ENCODE data around the gene SNX24.

SNX24 gene

GRCh38 chr5:123036391-123037103 is 191.1 kb downstream of the SNX24 start, which contains the start of gene PPIC:
Gene PPIC (minus strand): TSS chr5:123036725. CDS start chr5:123036625, 100 bp downstream.
- Histone ChIP-seq H3K4me2 (peak within 1 kb of the TSS; percentile 86 to 100 (median 98)), H3K4me3 (peak within 1 kb of the TSS; percentile 72 to 92 (median 76)), H3K27ac (peak within 1 kb of the TSS in 5 of 11 experiments; percentile 15 to 50 (median 37); a peak in 9 of 22 replicates), H3K36me3 (no peaks in the 10 kb centered on the region), H3K27me3 (peaks cover 32 to 72% (median 60%) of the 10 kb centered on the region in 11 experiments), H3K4me1 (peaks cover 11 to 26% (median 22%) of the 10 kb centered on the region in 10 experiments; a peak in 19 of 20 replicates), H3K9me3 (replicated peaks in 1 of 11) (no peaks in the 10 kb centered on the region), H3K9ac (peak within 1 kb of the TSS; percentile 50 to 79 (median 71)), H4K20me1 (peaks cover 0 to 24% (median 0%) of the 10 kb centered on the region in 11 experiments; a peak in 7 of 22 replicates)
- TF ChIP-seq Cebpa-rat (IDR thresholded peaks at IDR 0.05), result no peak

DNA sequence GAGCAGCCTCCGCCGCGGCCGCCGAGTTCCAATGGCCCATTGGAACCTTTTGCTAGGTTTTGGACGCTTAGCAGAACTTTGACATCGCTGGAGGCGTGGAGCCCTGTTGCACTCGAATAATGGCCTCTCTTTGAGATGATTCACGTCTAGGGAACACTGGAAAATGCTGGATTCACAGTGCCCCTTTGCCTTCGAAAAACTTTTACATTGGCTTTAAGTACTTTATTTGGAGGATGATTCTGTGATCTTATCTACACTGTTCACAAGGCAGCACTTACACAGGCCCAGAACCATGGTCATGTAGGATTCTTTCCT is 191.6 kb downstream of the SNX24 start:
- H3K27ac ChIP-seq, result no peak overlapping the region; a peak in 1 of 22 replicates
- no peaks in the 10 kb centered on the region for H3K9me3 ChIP-seq (replicated peaks in 1 of 11)
- peaks cover 11 to 26% (median 22%) of the 10 kb centered on the region in 10 experiments; a peak in 19 of 20 replicates for H3K4me1 ChIP-seq
- peaks cover 0 to 24% (median 0%) of the 10 kb centered on the region in 11 experiments; a peak in 7 of 22 replicates for H4K20me1 ChIP-seq
- peaks cover 32 to 72% (median 60%) of the 10 kb centered on the region in 11 experiments for H3K27me3 ChIP-seq
- no peak for TF ChIP-seq Cebpa-rat (IDR thresholded peaks at IDR 0.05)
- H3K36me3 ChIP-seq, result no peaks in the 10 kb centered on the region
- H3K4me3 ChIP-seq, result peak overlapping the region; percentile 72 to 92 (median 76)
- peak overlapping the region; percentile 50 to 79 (median 71); a peak in 20 of 22 replicates for H3K9ac ChIP-seq
- H3K4me2 ChIP-seq, result peak overlapping the region; percentile 86 to 100 (median 98)

DNA sequence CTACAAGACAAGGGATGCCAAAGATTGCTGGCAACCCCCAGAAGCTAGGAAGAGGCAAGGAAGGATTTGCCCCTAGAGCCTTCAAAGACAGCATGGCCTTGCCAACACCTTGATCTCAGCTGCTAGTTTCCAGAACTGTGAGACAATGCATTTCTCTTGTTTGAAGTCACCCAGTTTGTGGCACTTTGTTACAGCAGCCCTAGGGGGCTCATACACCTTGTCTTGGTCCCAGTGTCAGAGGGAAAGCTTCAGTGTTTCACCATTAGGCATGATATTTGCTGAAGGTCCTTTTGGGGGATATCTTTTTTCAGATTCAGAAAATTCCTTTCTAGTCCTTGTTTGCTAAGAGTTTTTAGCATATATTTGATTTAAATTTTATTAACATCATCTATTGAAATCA is 194.3 kb downstream of the SNX24 start:
- Histone ChIP-seq H4K20me1 (peaks cover 0 to 9% (median 0%) of the 10 kb centered on the region in 11 experiments; a peak in 6 of 22 replicates), H3K9ac (no peak overlapping the region), H3K4me1 (peaks cover 11 to 20% (median 15%) of the 10 kb centered on the region in 10 experiments; a peak in 19 of 20 replicates), H3K27ac (no peak overlapping the region), H3K4me3 (no peak overlapping the region), H3K4me2 (no peak overlapping the region), H3K27me3 (peaks cover 26 to 58% (median 50%) of the 10 kb centered on the region in 11 experiments), H3K36me3 (no peaks in the 10 kb centered on the region), H3K9me3 (replicated peaks in 1 of 11) (no peaks in the 10 kb centered on the region)
- TF ChIP-seq Cebpa-rat (IDR thresholded peaks at IDR 0.05), result no peak

DNA sequence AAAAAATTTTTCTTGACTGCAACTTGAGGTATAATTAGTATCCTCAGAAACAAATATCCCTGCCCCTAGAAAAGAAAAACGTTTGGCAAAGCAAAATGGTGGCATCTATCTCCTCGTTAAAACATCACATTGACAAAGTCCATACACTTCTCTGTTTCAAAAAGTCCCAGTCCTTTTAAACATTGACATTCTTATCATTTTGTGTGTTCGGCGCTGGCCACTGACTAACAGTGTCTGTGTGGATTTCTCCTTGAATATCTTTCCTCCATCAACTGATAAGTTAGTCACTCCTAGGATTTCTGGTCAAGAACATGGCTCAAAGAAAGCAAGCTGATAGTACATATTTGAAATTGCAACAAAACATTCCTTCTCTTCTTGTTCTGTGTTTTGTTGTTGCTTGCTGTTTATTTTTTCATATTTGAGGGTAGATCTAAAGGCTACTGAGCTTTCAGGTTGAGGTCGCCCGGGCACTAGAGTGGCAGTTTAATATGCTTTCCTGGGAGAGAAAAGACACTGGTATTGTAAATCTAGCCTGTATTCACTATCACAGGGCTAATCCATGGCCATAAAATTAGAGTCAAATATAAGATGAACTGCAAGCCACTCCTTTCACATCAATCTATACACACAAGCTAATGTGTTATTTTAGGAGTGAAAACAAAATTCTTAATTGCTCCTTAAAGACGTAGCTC is 199.7 kb downstream of the SNX24 start:
- Histone ChIP-seq H3K27me3 (peaks cover 0 to 4% (median 0%) of the 10 kb centered on the region in 11 experiments; a peak in 2 of 22 replicates), H3K27ac (no peak overlapping the region), H3K4me1 (no peaks in the 10 kb centered on the region), H4K20me1 (no peaks in the 10 kb centered on the region), H3K9me3 (replicated peaks in 1 of 11) (no peaks in the 10 kb centered on the region), H3K9ac (no peak overlapping the region), H3K4me3 (no peak overlapping the region), H3K36me3 (no peaks in the 10 kb centered on the region), H3K4me2 (no peak overlapping the region)
- TF ChIP-seq Cebpa-rat (IDR thresholded peaks at IDR 0.05), result no peak

DNA sequence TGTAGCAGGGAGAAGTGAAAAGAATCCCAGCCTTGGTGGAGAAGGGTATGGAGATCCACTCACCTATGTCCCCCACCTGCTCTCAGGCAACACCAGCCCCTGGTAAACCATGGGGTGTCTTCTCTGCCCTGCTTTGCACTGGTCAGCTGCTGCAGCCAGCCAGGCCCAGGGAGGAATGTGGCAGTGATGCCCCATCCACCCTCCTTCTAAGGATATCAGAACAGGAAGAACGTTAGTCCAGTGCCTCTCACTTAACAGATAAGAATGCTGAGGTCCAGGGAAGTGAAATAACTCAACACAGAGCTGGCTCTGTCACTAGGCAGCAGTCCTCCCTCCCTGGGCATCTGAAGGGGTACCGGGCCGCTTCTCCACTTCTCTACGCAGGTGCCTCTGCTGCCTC is 200.8 kb downstream of the SNX24 start:
- Histone ChIP-seq H3K9me3 (replicated peaks in 1 of 11) (peaks cover 0 to 4% (median 0%) of the 10 kb centered on the region in 11 experiments; a peak in 6 of 22 replicates), H3K36me3 (no peaks in the 10 kb centered on the region), H3K4me3 (no peak overlapping the region), H3K4me2 (no peak overlapping the region), H3K27me3 (no peaks in the 10 kb centered on the region), H3K9ac (no peak overlapping the region), H3K4me1 (no peaks in the 10 kb centered on the region), H4K20me1 (no peaks in the 10 kb centered on the region), H3K27ac (no peak overlapping the region)
- TF ChIP-seq Cebpa-rat (IDR thresholded peaks at IDR 0.05), result no peak

GRCh38 chr5:123047706-123048105 is 202.3 kb downstream of the SNX24 start:
- Histone ChIP-seq H3K9me3 (replicated peaks in 1 of 11) (peaks cover 4 to 18% (median 12%) of the 10 kb centered on the region in 11 experiments; a peak in 17 of 22 replicates), H4K20me1 (no peaks in the 10 kb centered on the region), H3K27me3 (no peaks in the 10 kb centered on the region), H3K36me3 (no peaks in the 10 kb centered on the region), H3K4me3 (no peak overlapping the region), H3K9ac (no peak overlapping the region), H3K27ac (no peak overlapping the region), H3K4me2 (no peak overlapping the region), H3K4me1 (no peaks in the 10 kb centered on the region)
- no peak for TF ChIP-seq Cebpa-rat (IDR thresholded peaks at IDR 0.05)

- no peaks in the 10 kb centered on the region for H3K27me3 ChIP-seq
- no peak overlapping the region for H3K9ac ChIP-seq
- no peak overlapping the region for H3K4me2 ChIP-seq
- H3K27ac ChIP-seq, result no peak overlapping the region
- H3K36me3 ChIP-seq, result no peaks in the 10 kb centered on the region
- no peaks in the 10 kb centered on the region for H4K20me1 ChIP-seq
- H3K4me3 ChIP-seq, result no peak overlapping the region
- peaks cover 4 to 23% (median 13%) of the 10 kb centered on the region in 11 experiments; a peak in 17 of 22 replicates for H3K9me3 ChIP-seq (replicated peaks in 1 of 11)
- TF ChIP-seq Cebpa-rat (IDR thresholded peaks at IDR 0.05), result no peak
- no peaks in the 10 kb centered on the region for H3K4me1 ChIP-seq
These were observed 205.8 kb downstream of the SNX24 start for GRCh38 chr5:123051206-123051605.
